GM21381 (cell line): ENCODE measurements around the gene TRAF7.
A peak's percentile ranks its signal among the peaks of the same experiment; 100 is the strongest.

Experiments used
- ATAC-seq: cut with Tn5 transposase; IDR thresholded peaks from one replicate; pipeline ENCODE4 v1.9.1; 2021; ENCODE audit warnings: mild to moderate bottlenecking, moderate library complexity; ENCODE audit not compliant: unreplicated experiment

TRAF7 gene

GRCh38 chr16:2212362-2213324 lies 57.1 kb downstream of the TRAF7 start:
- ATAC-seq = no peak

- ATAC-seq = peak; percentile 1
These were observed 58.5 kb downstream of the TRAF7 start for GRCh38 chr16:2213817-2214718.

- ATAC-seq = peak; percentile 78
These were observed 59.1 kb downstream of the TRAF7 start, which contains the start of gene PGP for GRCh38 chr16:2214719-2214968. PGP (minus strand) TSS chr16:2214840; CDS start chr16:2214777, 63 bp downstream.

GRCh38 chr16:2216330-2216729 lies 60.7 kb downstream of the TRAF7 start:
- ATAC-seq = no peak

- ATAC-seq = peak; percentile 96
These were observed 67.8 kb downstream of the TRAF7 start, which contains the start of gene E4F1 for GRCh38 chr16:2223221-2223941. E4F1 (plus strand) TSS chr16:2223591; CDS start chr16:2223614, 23 bp downstream.

GRCh38 chr16:2223942-2224486 lies 68.4 kb downstream of the TRAF7 start:
- peak; percentile 18 for ATAC-seq

- ATAC-seq = no peak
These were observed 70.7 kb downstream of the TRAF7 start for GRCh38 chr16:2226245-2226793.

GRCh38 chr16:2226918-2227317 lies 71.3 kb downstream of the TRAF7 start:
- no peak for ATAC-seq
